H1 (cell line): Measurements from ENCODE around the gene AMBN. TPM values are rescaled to one million over a fixed set of nuclear protein-coding genes. Genes with fewer than 3 reads are reported as not detected.

Source experiments
- CTCF ChIA-PET: fragments of 300-600 bp; sonication (Branson Sonifier 250); formaldehyde crosslinking; loops from one replicate; lab custom pipeline; 2021; ENCODE audit not compliant: partially characterized antibody; lab: Charles Lee
- POLR2A ChIA-PET: fragments of 300-600 bp; sonication (Branson Sonifier 250); formaldehyde crosslinking; loops from one replicate; lab custom pipeline; 2021; ENCODE audit warnings: inconsistent platforms; ENCODE audit not compliant: partially characterized antibody; lab: Charles Lee
- DNase-seq, 2 experiments: peaks; one replicate each; pipeline versions ENCODE4 v3.0.0 to v3.0.0-alpha.2; 2010 to 2022; ENCODE audit warnings: low spot score in 2 of 2, low read depth in 1 of 2, mixed read lengths in 1 of 2
- FAIRE-seq: peaks from 2 replicates; lab custom pipeline; 2011; peaks lifted over from hg19 to GRCh38; lab: Jason Lieb, UNC
- H2AFZ ChIP-seq: 2 replicates; pipeline ENCODE4 v1.8.1; 2012; ENCODE audit warnings: low read length, inconsistent platforms
- H2AK5ac ChIP-seq: 2 replicates; pipeline ENCODE4 v1.6.1; 2013; ENCODE audit warnings: low read depth, low read length
- H2BK120ac ChIP-seq: replicated peaks from 2 replicates; pipeline ENCODE3; 2013; ENCODE audit warnings: low read depth, low read length, inconsistent platforms
- H2BK12ac ChIP-seq: 2 replicates; pipeline ENCODE4 v1.6.1; 2013; ENCODE audit warnings: low read depth, low read length
- H2BK15ac ChIP-seq: 2 replicates; pipeline ENCODE4 v1.6.1; 2013; ENCODE audit warnings: low read length
- H2BK20ac ChIP-seq: 2 replicates; pipeline ENCODE4 v1.6.1; 2013; ENCODE audit warnings: low read length
- H2BK5ac ChIP-seq: 2 replicates; pipeline ENCODE4 v1.6.1; 2013; ENCODE audit warnings: low read depth, low read length
- H3K14ac ChIP-seq: 2 replicates; pipeline ENCODE4 v1.6.1; 2013; ENCODE audit warnings: inconsistent platforms; ENCODE audit not compliant: insufficient read length
- H3K18ac ChIP-seq: 2 replicates; pipeline ENCODE4 v1.6.1; 2013; ENCODE audit warnings: low read length; ENCODE audit errors: extremely low read depth
- H3K23ac ChIP-seq: 2 replicates; pipeline ENCODE4 v1.6.1; 2013; ENCODE audit warnings: inconsistent platforms; ENCODE audit not compliant: insufficient read length
- H3K23me2 ChIP-seq: 2 replicates; pipeline ENCODE4 v1.6.1; 2013; ENCODE audit warnings: low read depth, low read length
- H3K27ac ChIP-seq: 2 replicates; pipeline ENCODE4 v1.6.1; 2011; ENCODE audit warnings: low read depth, low read length, inconsistent platforms
- H3K27me3 ChIP-seq, 4 experiments: replicated peaks in 1 of 4; 1 replicate in 1 of 4; 2 replicates in 3 of 4; pipeline versions ENCODE4 v1.6.1 to v1.8.1; 2011 to 2013; ENCODE audit warnings: low read length in 3 of 4, mild to moderate bottlenecking in 3 of 4, inconsistent platforms in 2 of 4, mixed read lengths in 2 of 4, moderate library complexity in 1 of 4; ENCODE audit not compliant: control insufficient read depth in 3 of 4, insufficient read depth in 3 of 4; ENCODE audit errors: extremely low read depth in 1 of 4
- H3K36me3 ChIP-seq, 4 experiments: 2 replicates each; pipeline versions ENCODE4 v1.6.1 to v1.8.1; 2011 to 2013; ENCODE audit warnings: mild to moderate bottlenecking in 4 of 4, low read length in 3 of 4, moderate library complexity in 2 of 4, control low read depth in 1 of 4, inconsistent platforms in 1 of 4; ENCODE audit not compliant: insufficient read depth in 4 of 4, control insufficient read depth in 2 of 4
- H3K4ac ChIP-seq: replicated peaks from 2 replicates; pipeline ENCODE3; 2013; ENCODE audit warnings: low read length, low read depth, mixed read lengths, inconsistent platforms; ENCODE audit not compliant: insufficient read length
- H3K4me1 ChIP-seq, 4 experiments: replicated peaks in 1 of 4; 1 replicate in 1 of 4; 2 replicates in 3 of 4; pipeline versions ENCODE4 v1.6.1 to v1.8.1; 2011 to 2013; ENCODE audit warnings: low read length in 3 of 4, inconsistent platforms in 2 of 4, mixed read lengths in 1 of 4; ENCODE audit not compliant: insufficient read depth in 4 of 4, control insufficient read depth in 3 of 4
- H3K4me2 ChIP-seq, 2 experiments: 2 replicates each; pipeline versions ENCODE4 v1.6.1 to v1.8.1; 2011 to 2013; ENCODE audit warnings: low read depth in 2 of 2, low read length in 2 of 2, control low read depth in 1 of 2, inconsistent platforms in 1 of 2, mild to moderate bottlenecking in 1 of 2; ENCODE audit not compliant: insufficient read depth in 1 of 2
- H3K4me3 ChIP-seq, 4 experiments: fragments of 200-600, 300-600 bp in 1 of 4; sonication (generic), shearing (Covaris generic), sonication (Bioruptor Twin) in 1 of 4; 2 replicates each; pipeline versions ENCODE4 v1.5.1 to v1.8.1; 2011 to 2016; ENCODE audit warnings: low read length in 4 of 4, low read depth in 3 of 4, control low read depth in 2 of 4, inconsistent platforms in 2 of 4, mild to moderate bottlenecking in 2 of 4, mixed read lengths in 1 of 4, moderate library complexity in 1 of 4; ENCODE audit not compliant: insufficient read depth in 2 of 4; ENCODE audit errors: extremely low read depth in 1 of 4
- H3K56ac ChIP-seq: replicated peaks from 2 replicates; pipeline ENCODE3; 2013; ENCODE audit warnings: low read depth, mild to moderate bottlenecking, mixed read lengths, low read length, inconsistent platforms; ENCODE audit not compliant: insufficient read length
- H3K79me1 ChIP-seq: 2 replicates; pipeline ENCODE4 v1.6.1; 2013; ENCODE audit warnings: low read depth, low read length, control low read depth
- H3K79me2 ChIP-seq, 2 experiments: 2 replicates each; pipeline versions ENCODE4 v1.6.1 to v1.8.1; 2012 to 2013; ENCODE audit warnings: low read length in 2 of 2, mild to moderate bottlenecking in 2 of 2, inconsistent platforms in 1 of 2; ENCODE audit not compliant: insufficient read depth in 2 of 2, control insufficient read depth in 1 of 2
- H3K9ac ChIP-seq, 4 experiments: replicated peaks in 1 of 4; 1 replicate in 1 of 4; 2 replicates in 3 of 4; pipeline versions ENCODE4 v1.6.1 to v1.8.1; 2011 to 2013; ENCODE audit warnings: low read depth in 3 of 4, low read length in 3 of 4, control low read depth in 2 of 4, mild to moderate bottlenecking in 2 of 4, moderate library complexity in 2 of 4, inconsistent platforms in 1 of 4; ENCODE audit errors: extremely low read depth in 1 of 4
- H3K9me3 ChIP-seq, 2 experiments: 2 replicates each; pipeline versions ENCODE4 v1.6.1 to v1.8.1; 2012 to 2013; ENCODE audit warnings: mild to moderate bottlenecking in 2 of 2, moderate library complexity in 2 of 2, control low read depth in 1 of 2, inconsistent platforms in 1 of 2, low read depth in 1 of 2, low read length in 1 of 2, mixed read lengths in 1 of 2; ENCODE audit not compliant: insufficient read depth in 2 of 2
- H4K20me1 ChIP-seq, 2 experiments: replicated peaks in 1 of 2; 2 replicates each; pipeline versions ENCODE3 to v1.8.1; 2011 to 2013; ENCODE audit warnings: inconsistent platforms in 2 of 2, low read length in 2 of 2, mild to moderate bottlenecking in 1 of 2; ENCODE audit not compliant: insufficient read depth in 2 of 2, control insufficient read depth in 1 of 2
- H4K5ac ChIP-seq: 2 replicates; pipeline ENCODE4 v1.6.1; 2013; ENCODE audit warnings: low read length, low read depth, mixed read lengths, inconsistent platforms; ENCODE audit not compliant: insufficient read length
- H4K8ac ChIP-seq: 2 replicates; pipeline ENCODE4 v1.8.0; 2013; ENCODE audit warnings: mild to moderate bottlenecking, moderate library complexity, low read length, inconsistent platforms; ENCODE audit not compliant: insufficient read depth; ENCODE audit errors: extremely low read depth
- H4K91ac ChIP-seq: replicated peaks from 2 replicates; pipeline ENCODE3; 2013; ENCODE audit warnings: low read length, mixed read lengths, inconsistent platforms; ENCODE audit not compliant: insufficient read length
- WGBS, 2 experiments: shearing (Covaris generic) in 1 of 2; methylation state at CpG; one replicate each; pipeline versions ENCODE4 v1.1.6 to v1.1.7; 2013 to 2015; ENCODE audit warnings: low lambda C conversion rate in 2 of 2, mixed read lengths in 2 of 2, inconsistent platforms in 1 of 2, low coverage in 1 of 2, missing lambda C conversion rate in 1 of 2; ENCODE audit not compliant: insufficient replicate concordance in 2 of 2, insufficient coverage in 1 of 2, insufficient read length in 1 of 2; ENCODE audit errors: extremely low coverage in 1 of 2, missing lambda C conversion rate in 1 of 2; 5-methylcytosine and 5-hydroxymethylcytosine counted together
- polyA plus RNA-seq, 7 experiments: library from polyadenylated mRNA; depleted of rRNA in 3 of 7; stranded (reverse) in 5 of 7; unstranded in 2 of 7; fragments of >200 nt in 5 of 7; fragments of 200-250 nt in 2 of 7; gene quantifications; 1 replicate in 5 of 7; 2 replicates in 1 of 7; 4 replicates in 1 of 7; pipeline versions ENCODE4 v1.2.1 to v1.2.3, GENCODE V29; 2011 to 2013; ENCODE audit warnings: missing spikeins in 2 of 7, mixed read lengths in 2 of 7
- total RNA-seq: library from RNA; stranded (reverse); fragmentation: NEBNext Ultra II Directional; extraction: Animal tissue kit (Norgen Biotek cat#: 25700); gene quantifications from 2 replicates; pipeline ENCODE4 v1.2.1, GENCODE V29; 2021

AMBN gene
- total and polyA plus RNA-seq, 2 of the 8 experiments (the other 6 are each of a cell fraction or from before 2014, with no cell fraction given) = not detected

- no peak overlapping the region for H3K9ac ChIP-seq
- DNase-seq = no peak
- CTCF ChIA-PET = no interaction called here
- H2AFZ ChIP-seq = 0 out of 2 replicates have a peak overlapping the region, but pooled peaks have one; percentile 13
- 76% methylated on average over 2 of the region's 2 CpGs; no CpG with 5 or more reads in 1 of the 2 experiments for WGBS, 2 experiments
- no peak overlapping the region for H3K4me3 ChIP-seq
- POLR2A ChIA-PET = no interaction called here
- H3K27me3 ChIP-seq = no peaks in the 10 kb centered on the region
- no peak overlapping the region for H2BK120ac ChIP-seq
- no peaks in the 10 kb centered on the region for H3K9me3 ChIP-seq
- no peak overlapping the region for H4K5ac ChIP-seq
- no peak overlapping the region for H2BK15ac ChIP-seq
- H3K79me1 ChIP-seq = no peaks in the 10 kb centered on the region
- no peak overlapping the region for H2AK5ac ChIP-seq
- H3K23ac ChIP-seq = no peak overlapping the region
- H3K79me2 ChIP-seq = no peaks in the 10 kb centered on the region
- H2BK20ac ChIP-seq = no peak overlapping the region
- no peak overlapping the region for H2BK12ac ChIP-seq
- H4K8ac ChIP-seq = no peak overlapping the region
- H3K4ac ChIP-seq = no peak overlapping the region
- H3K14ac ChIP-seq = no peak overlapping the region
- H3K4me1 ChIP-seq = no peaks in the 10 kb centered on the region
- no peak overlapping the region for H2BK5ac ChIP-seq
- H4K91ac ChIP-seq = no peak overlapping the region
- no peak overlapping the region for H3K27ac ChIP-seq
- no peak overlapping the region for H3K56ac ChIP-seq
- no peak overlapping the region for H3K18ac ChIP-seq
- no peaks in the 10 kb centered on the region for H4K20me1 ChIP-seq
- no peak for FAIRE-seq
- H3K4me2 ChIP-seq = peak overlapping the region in 1 of 2 experiments; percentile 33; a peak in 1 of 4 replicates
- no peaks in the 10 kb centered on the region for H3K36me3 ChIP-seq
- no peaks in the 10 kb centered on the region; the same call in 1 of the 2 replicates for H3K23me2 ChIP-seq
Observed at GRCh38 chr4:70608324-70608723, 16.3 kb downstream of the AMBN start.
